Activated CD4-positive, alpha-beta T cell treated with anti-CD3 and anti-CD28 coated beads, Interleukin-2, amount 50 U/mL, for 48 hours (primary cell): ENCODE data around the gene NUAK1.

Experiments
- DNase-seq, 2 experiments: peaks; one replicate each; pipeline ENCODE4 v3.0.0-alpha.2; 2020

NUAK1 gene

GRCh38 chr12:106128585-106129328 lies 10.0 kb downstream of the NUAK1 start:
- DNase-seq = no peak

GRCh38 chr12:106127338-106128126 lies 11.2 kb downstream of the NUAK1 start:
- DNase-seq = no peak

- DNase-seq = no peak
Observed at GRCh38 chr12:106126441-106127337, 12.1 kb downstream of the NUAK1 start.

GRCh38 chr12:106125351-106126095 lies 13.2 kb downstream of the NUAK1 start:
- no peak for DNase-seq

- DNase-seq = no peak
Observed at GRCh38 chr12:106123551-106124081, 15.1 kb downstream of the NUAK1 start.

GRCh38 chr12:106123110-106123509 lies 15.6 kb downstream of the NUAK1 start:
- no peak for DNase-seq

GRCh38 chr12:106122004-106122403 lies 16.8 kb downstream of the NUAK1 start:
- no peak for DNase-seq

- DNase-seq = no peak
Observed at GRCh38 chr12:106120519-106121105, 18.1 kb downstream of the NUAK1 start.

- no peak for DNase-seq
Observed at GRCh38 chr12:106119301-106119700, 19.5 kb downstream of the NUAK1 start.

- no peak for DNase-seq
Observed at GRCh38 chr12:106118381-106119130, 20.2 kb downstream of the NUAK1 start.

- no peak for DNase-seq
Observed at GRCh38 chr12:106115440-106115839, 23.3 kb downstream of the NUAK1 start.

GRCh38 chr12:106114447-106115068 lies 24.2 kb downstream of the NUAK1 start:
- DNase-seq = no peak

GRCh38 chr12:106113824-106114446 lies 24.8 kb downstream of the NUAK1 start:
- DNase-seq = no peak

GRCh38 chr12:106113446-106113823 lies 25.3 kb downstream of the NUAK1 start:
- no peak for DNase-seq

GRCh38 chr12:106113042-106113441 lies 25.7 kb downstream of the NUAK1 start:
- peak in 1 of 2 experiments; percentile 10 for DNase-seq

GRCh38 chr12:106112145-106112821 lies 26.5 kb downstream of the NUAK1 start:
- DNase-seq = no peak

- DNase-seq = no peak
Observed at GRCh38 chr12:106110626-106111300, 28.0 kb downstream of the NUAK1 start.

- no peak for DNase-seq
Observed at GRCh38 chr12:106109168-106109910, 29.4 kb downstream of the NUAK1 start.
